ENCODE data around the gene FAM227A.
A peak's percentile ranks its signal among the peaks of the same experiment; 100 is the strongest.
"Not testable (repeated sequence)": the region's sequence is repeated elsewhere in the genome, so short reads cannot be mapped to it uniquely, and the experiment has no call there.

FAM227A gene

GRCh38 chr22:38657045-38657909 lies 1.1 kb upstream of the FAM227A start:
- DNase-seq (ENCODE audit: low spot score): peak; percentile 26

GRCh38 chr22:38655519-38656255 lies 505 bp downstream of the FAM227A start:
- DNase-seq (ENCODE audit: low spot score): peak; percentile 17

GRCh38 chr22:38653741-38654140 lies 2.5 kb downstream of the FAM227A start:
- DNase-seq (ENCODE audit: low spot score): no peak

- no peak for DNase-seq (ENCODE audit: low spot score)
These were observed 3.3 kb downstream of the FAM227A start for GRCh38 chr22:38652859-38653258.

- no peak for DNase-seq (ENCODE audit: low spot score)
These were observed 6.2 kb downstream of the FAM227A start for GRCh38 chr22:38649841-38650522.

- no peak for DNase-seq (ENCODE audit: low spot score)
These were observed 10.8 kb downstream of the FAM227A start for GRCh38 chr22:38645430-38645829.

- DNase-seq (ENCODE audit: low spot score): not testable (repeated sequence)
These were observed 11.9 kb downstream of the FAM227A start for GRCh38 chr22:38644245-38644644.

GRCh38 chr22:38641476-38642040 lies 14.6 kb downstream of the FAM227A start:
- DNase-seq (ENCODE audit: low spot score): no peak

GRCh38 chr22:38638728-38639127 lies 17.5 kb downstream of the FAM227A start:
- DNase-seq (ENCODE audit: low spot score): no peak

GRCh38 chr22:38638216-38638615 lies 18.0 kb downstream of the FAM227A start:
- no peak for DNase-seq (ENCODE audit: low spot score)

GRCh38 chr22:38632528-38632927 lies 23.7 kb downstream of the FAM227A start:
- no peak for DNase-seq (ENCODE audit: low spot score)

- no peak for DNase-seq (ENCODE audit: low spot score)
These were observed 24.5 kb downstream of the FAM227A start for GRCh38 chr22:38631724-38632123.

- no peak for DNase-seq (ENCODE audit: low spot score)
These were observed 27.1 kb downstream of the FAM227A start for GRCh38 chr22:38629108-38629507.

- DNase-seq (ENCODE audit: low spot score): no peak
These were observed 27.7 kb downstream of the FAM227A start for GRCh38 chr22:38628444-38628843.

GRCh38 chr22:38623351-38623750 lies 32.8 kb downstream of the FAM227A start:
- DNase-seq (ENCODE audit: low spot score): no peak

GRCh38 chr22:38618682-38619081 lies 37.5 kb downstream of the FAM227A start:
- DNase-seq (ENCODE audit: low spot score): no peak

- no peak for DNase-seq (ENCODE audit: low spot score)
These were observed 37.9 kb downstream of the FAM227A start for GRCh38 chr22:38618258-38618657.

- DNase-seq (ENCODE audit: low spot score): not testable (repeated sequence)
These were observed 41.2 kb downstream of the FAM227A start for GRCh38 chr22:38615064-38615405.

GRCh38 chr22:38614332-38615063 lies 41.7 kb downstream of the FAM227A start:
- DNase-seq (ENCODE audit: low spot score): no peak

- no peak for DNase-seq (ENCODE audit: low spot score)
These were observed 42.6 kb downstream of the FAM227A start for GRCh38 chr22:38613588-38613987.

GRCh38 chr22:38612217-38613006 lies 43.8 kb downstream of the FAM227A start:
- no peak for DNase-seq (ENCODE audit: low spot score)

All from AG08395 (cell line).